GM23338 (cell line): ENCODE results near the gene ALB.

Experiments used
- CREB1 ChIP-seq: fragments of 250-450 bp; sonication (Bioruptor Pico); IDR thresholded peaks from 2 replicates; pipeline ENCODE4 v1.5.0; 2020; ENCODE audit warnings: low read depth, mild to moderate bottlenecking, moderate library complexity
- EZH2 ChIP-seq: fragments of 200-600 bp; sonication (generic); IDR thresholded peaks from one replicate; pipeline ENCODE4 v1.8.0; 2017; ENCODE audit warnings: antibody characterized with exemption, mild to moderate bottlenecking, low read depth; ENCODE audit not compliant: unreplicated experiment
- EZH2phosphoT487 ChIP-seq: fragments of 200-600 bp; sonication (generic); IDR thresholded peaks from one replicate; pipeline ENCODE4 v1.8.1; 2018; ENCODE audit warnings: antibody characterized with exemption; ENCODE audit not compliant: unreplicated experiment
- POLR2AphosphoS5 ChIP-seq: IDR thresholded peaks from 2 replicates; pipeline ENCODE4 v1.6.1; 2016; ENCODE audit warnings: antibody characterized with exemption, low read depth
- STAT1 ChIP-seq: IDR thresholded peaks from one replicate; pipeline ENCODE4 v1.6.1; 2016; ENCODE audit warnings: antibody characterized with exemption; ENCODE audit not compliant: unreplicated experiment
- ZNF331 ChIP-seq: fragments of 250-450 bp; sonication (Bioruptor Pico); IDR thresholded peaks from 2 replicates; pipeline ENCODE4 v1.5.0; 2020; ENCODE audit warnings: low read depth, mild to moderate bottlenecking, moderate library complexity
- TF ChIP-seq, protein P1 (sequence below): IDR thresholded peaks from one replicate; pipeline ENCODE4 v1.6.1; 2018; ENCODE audit warnings: antibody characterized with exemption; ENCODE audit not compliant: unreplicated experiment
- TF ChIP-seq, protein P2 (sequence below), 2 experiments: fragments of 200-600 bp in 1 of 2; sonication (generic) in 1 of 2; conservative IDR thresholded peaks; 2 replicates each; pipeline versions ENCODE4 v1.5.1 to v1.6.1; 2016 to 2017; ENCODE audit warnings: antibody characterized with exemption in 2 of 2, low read depth in 2 of 2, mild to moderate bottlenecking in 2 of 2, moderate library complexity in 1 of 2
- TF ChIP-seq, protein P3 (sequence below): fragments of 250-450 bp; sonication (Bioruptor Pico); IDR thresholded peaks from 2 replicates; pipeline ENCODE4 v1.5.0; 2020; ENCODE audit warnings: mild to moderate bottlenecking, moderate library complexity

DNA sequence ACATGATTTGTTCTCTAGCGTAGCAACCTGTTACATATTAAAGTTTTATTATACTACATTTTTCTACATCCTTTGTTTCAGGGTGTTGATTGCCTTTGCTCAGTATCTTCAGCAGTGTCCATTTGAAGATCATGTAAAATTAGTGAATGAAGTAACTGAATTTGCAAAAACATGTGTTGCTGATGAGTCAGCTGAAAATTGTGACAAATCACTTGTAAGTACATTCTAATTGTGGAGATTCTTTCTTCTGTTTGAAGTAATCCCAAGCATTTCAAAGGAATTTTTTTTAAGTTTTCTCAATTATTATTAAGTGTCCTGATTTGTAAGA lies 2.4 kb downstream of the ALB start:
- no peak for TF ChIP-seq EZH2
- TF ChIP-seq, protein P1, sequence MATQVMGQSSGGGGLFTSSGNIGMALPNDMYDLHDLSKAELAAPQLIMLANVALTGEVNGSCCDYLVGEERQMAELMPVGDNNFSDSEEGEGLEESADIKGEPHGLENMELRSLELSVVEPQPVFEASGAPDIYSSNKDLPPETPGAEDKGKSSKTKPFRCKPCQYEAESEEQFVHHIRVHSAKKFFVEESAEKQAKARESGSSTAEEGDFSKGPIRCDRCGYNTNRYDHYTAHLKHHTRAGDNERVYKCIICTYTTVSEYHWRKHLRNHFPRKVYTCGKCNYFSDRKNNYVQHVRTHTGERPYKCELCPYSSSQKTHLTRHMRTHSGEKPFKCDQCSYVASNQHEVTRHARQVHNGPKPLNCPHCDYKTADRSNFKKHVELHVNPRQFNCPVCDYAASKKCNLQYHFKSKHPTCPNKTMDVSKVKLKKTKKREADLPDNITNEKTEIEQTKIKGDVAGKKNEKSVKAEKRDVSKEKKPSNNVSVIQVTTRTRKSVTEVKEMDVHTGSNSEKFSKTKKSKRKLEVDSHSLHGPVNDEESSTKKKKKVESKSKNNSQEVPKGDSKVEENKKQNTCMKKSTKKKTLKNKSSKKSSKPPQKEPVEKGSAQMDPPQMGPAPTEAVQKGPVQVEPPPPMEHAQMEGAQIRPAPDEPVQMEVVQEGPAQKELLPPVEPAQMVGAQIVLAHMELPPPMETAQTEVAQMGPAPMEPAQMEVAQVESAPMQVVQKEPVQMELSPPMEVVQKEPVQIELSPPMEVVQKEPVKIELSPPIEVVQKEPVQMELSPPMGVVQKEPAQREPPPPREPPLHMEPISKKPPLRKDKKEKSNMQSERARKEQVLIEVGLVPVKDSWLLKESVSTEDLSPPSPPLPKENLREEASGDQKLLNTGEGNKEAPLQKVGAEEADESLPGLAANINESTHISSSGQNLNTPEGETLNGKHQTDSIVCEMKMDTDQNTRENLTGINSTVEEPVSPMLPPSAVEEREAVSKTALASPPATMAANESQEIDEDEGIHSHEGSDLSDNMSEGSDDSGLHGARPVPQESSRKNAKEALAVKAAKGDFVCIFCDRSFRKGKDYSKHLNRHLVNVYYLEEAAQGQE: no peak
- TF ChIP-seq, protein P2, sequence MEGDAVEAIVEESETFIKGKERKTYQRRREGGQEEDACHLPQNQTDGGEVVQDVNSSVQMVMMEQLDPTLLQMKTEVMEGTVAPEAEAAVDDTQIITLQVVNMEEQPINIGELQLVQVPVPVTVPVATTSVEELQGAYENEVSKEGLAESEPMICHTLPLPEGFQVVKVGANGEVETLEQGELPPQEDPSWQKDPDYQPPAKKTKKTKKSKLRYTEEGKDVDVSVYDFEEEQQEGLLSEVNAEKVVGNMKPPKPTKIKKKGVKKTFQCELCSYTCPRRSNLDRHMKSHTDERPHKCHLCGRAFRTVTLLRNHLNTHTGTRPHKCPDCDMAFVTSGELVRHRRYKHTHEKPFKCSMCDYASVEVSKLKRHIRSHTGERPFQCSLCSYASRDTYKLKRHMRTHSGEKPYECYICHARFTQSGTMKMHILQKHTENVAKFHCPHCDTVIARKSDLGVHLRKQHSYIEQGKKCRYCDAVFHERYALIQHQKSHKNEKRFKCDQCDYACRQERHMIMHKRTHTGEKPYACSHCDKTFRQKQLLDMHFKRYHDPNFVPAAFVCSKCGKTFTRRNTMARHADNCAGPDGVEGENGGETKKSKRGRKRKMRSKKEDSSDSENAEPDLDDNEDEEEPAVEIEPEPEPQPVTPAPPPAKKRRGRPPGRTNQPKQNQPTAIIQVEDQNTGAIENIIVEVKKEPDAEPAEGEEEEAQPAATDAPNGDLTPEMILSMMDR (conservative IDR thresholded peaks at IDR 0.05; ENCODE audit: low read depth in 2 of 2): no peak
- no peak for TF ChIP-seq POLR2AphosphoS5
- TF ChIP-seq EZH2phosphoT487: no peak
- no peak for TF ChIP-seq CREB1
- no peak for TF ChIP-seq STAT1
- TF ChIP-seq, protein P3, sequence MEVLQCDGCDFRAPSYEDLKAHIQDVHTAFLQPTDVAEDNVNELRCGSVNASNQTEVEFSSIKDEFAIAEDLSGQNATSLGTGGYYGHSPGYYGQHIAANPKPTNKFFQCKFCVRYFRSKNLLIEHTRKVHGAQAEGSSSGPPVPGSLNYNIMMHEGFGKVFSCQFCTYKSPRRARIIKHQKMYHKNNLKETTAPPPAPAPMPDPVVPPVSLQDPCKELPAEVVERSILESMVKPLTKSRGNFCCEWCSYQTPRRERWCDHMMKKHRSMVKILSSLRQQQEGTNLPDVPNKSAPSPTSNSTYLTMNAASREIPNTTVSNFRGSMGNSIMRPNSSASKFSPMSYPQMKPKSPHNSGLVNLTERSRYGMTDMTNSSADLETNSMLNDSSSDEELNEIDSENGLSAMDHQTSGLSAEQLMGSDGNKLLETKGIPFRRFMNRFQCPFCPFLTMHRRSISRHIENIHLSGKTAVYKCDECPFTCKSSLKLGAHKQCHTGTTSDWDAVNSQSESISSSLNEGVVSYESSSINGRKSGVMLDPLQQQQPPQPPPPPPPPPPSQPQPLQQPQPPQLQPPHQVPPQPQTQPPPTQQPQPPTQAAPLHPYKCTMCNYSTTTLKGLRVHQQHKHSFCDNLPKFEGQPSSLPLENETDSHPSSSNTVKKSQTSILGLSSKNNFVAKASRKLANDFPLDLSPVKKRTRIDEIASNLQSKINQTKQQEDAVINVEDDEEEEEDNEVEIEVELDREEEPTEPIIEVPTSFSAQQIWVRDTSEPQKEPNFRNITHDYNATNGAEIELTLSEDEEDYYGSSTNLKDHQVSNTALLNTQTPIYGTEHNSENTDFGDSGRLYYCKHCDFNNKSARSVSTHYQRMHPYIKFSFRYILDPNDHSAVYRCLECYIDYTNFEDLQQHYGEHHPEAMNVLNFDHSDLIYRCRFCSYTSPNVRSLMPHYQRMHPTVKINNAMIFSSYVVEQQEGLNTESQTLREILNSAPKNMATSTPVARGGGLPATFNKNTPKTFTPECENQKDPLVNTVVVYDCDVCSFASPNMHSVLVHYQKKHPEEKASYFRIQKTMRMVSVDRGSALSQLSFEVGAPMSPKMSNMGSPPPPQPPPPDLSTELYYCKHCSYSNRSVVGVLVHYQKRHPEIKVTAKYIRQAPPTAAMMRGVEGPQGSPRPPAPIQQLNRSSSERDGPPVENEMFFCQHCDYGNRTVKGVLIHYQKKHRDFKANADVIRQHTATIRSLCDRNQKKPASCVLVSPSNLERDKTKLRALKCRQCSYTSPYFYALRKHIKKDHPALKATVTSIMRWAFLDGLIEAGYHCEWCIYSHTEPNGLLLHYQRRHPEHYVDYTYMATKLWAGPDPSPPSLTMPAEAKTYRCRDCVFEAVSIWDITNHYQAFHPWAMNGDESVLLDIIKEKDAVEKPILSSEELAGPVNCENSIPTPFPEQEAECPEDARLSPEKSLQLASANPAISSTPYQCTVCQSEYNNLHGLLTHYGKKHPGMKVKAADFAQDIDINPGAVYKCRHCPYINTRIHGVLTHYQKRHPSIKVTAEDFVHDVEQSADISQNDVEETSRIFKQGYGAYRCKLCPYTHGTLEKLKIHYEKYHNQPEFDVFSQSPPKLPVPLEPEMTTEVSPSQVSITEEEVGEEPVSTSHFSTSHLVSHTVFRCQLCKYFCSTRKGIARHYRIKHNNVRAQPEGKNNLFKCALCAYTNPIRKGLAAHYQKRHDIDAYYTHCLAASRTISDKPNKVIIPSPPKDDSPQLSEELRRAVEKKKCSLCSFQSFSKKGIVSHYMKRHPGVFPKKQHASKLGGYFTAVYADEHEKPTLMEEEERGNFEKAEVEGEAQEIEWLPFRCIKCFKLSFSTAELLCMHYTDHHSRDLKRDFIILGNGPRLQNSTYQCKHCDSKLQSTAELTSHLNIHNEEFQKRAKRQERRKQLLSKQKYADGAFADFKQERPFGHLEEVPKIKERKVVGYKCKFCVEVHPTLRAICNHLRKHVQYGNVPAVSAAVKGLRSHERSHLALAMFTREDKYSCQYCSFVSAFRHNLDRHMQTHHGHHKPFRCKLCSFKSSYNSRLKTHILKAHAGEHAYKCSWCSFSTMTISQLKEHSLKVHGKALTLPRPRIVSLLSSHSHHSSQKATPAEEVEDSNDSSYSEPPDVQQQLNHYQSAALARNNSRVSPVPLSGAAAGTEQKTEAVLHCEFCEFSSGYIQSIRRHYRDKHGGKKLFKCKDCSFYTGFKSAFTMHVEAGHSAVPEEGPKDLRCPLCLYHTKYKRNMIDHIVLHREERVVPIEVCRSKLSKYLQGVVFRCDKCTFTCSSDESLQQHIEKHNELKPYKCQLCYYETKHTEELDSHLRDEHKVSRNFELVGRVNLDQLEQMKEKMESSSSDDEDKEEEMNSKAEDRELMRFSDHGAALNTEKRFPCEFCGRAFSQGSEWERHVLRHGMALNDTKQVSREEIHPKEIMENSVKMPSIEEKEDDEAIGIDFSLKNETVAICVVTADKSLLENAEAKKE (CRISPR knock-in tag): no peak
- TF ChIP-seq ZNF331: no peak
